ENCODE results near the gene ABCB8.

DNA sequence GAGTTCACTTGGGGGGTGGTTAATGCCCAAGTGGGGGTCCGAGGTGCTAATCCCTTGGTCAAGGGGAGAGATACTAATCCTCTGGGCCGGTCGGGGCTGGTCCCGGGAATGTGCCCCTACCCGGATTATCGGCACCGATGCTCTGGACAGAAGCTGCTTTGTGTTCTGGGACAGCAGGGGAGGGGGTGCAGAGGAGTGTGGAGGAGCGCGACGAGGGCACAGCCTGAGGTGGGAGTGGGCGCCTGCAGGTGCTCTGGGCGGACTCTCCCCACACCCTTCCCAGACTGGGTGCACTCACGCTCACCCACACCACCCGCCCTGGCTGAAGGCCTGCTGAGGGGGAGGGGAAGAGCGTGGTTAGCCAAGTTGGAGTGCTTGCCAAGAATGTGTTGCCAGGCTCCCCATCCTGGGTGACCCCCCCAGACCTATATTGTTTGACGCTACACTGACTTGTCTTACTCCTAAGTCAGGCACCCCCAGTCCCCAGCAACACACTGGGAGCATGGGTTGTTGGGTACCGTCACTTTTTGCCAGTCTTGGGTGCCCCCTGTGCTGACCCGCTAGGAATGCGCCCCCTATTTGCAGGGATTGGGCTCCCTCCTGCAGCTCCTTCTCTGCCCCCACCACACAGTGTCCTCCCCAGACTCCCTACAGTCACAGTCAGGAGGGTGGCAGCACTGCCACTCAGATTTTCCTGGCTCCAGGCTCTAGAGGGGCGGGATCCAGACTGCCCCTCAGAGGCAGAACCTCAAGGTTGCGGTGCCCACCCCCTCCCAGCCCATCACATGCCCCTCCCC is 32.4 kb downstream of the ABCB8 start:
- TF ChIP-seq, protein P1, sequence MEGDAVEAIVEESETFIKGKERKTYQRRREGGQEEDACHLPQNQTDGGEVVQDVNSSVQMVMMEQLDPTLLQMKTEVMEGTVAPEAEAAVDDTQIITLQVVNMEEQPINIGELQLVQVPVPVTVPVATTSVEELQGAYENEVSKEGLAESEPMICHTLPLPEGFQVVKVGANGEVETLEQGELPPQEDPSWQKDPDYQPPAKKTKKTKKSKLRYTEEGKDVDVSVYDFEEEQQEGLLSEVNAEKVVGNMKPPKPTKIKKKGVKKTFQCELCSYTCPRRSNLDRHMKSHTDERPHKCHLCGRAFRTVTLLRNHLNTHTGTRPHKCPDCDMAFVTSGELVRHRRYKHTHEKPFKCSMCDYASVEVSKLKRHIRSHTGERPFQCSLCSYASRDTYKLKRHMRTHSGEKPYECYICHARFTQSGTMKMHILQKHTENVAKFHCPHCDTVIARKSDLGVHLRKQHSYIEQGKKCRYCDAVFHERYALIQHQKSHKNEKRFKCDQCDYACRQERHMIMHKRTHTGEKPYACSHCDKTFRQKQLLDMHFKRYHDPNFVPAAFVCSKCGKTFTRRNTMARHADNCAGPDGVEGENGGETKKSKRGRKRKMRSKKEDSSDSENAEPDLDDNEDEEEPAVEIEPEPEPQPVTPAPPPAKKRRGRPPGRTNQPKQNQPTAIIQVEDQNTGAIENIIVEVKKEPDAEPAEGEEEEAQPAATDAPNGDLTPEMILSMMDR (IDR thresholded peaks at IDR 0.05) = no peak
- TF ChIP-seq POLR2A (IDR thresholded peaks at IDR 0.05) = no peak
